Stimulated activated CD4-positive, alpha-beta T cell treated with anti-CD3 and anti-CD28 coated beads, Interleukin-4, amount 100 ng/mL, for 48 hours (primary cell): ENCODE results near the gene ZSCAN4.

Source experiments
- DNase-seq, 2 donors: peaks; one replicate each; pipeline ENCODE4 v3.0.0-alpha.2; 2020; ENCODE audit warnings: low read depth in 2 of 2

ZSCAN4 gene

DNA sequence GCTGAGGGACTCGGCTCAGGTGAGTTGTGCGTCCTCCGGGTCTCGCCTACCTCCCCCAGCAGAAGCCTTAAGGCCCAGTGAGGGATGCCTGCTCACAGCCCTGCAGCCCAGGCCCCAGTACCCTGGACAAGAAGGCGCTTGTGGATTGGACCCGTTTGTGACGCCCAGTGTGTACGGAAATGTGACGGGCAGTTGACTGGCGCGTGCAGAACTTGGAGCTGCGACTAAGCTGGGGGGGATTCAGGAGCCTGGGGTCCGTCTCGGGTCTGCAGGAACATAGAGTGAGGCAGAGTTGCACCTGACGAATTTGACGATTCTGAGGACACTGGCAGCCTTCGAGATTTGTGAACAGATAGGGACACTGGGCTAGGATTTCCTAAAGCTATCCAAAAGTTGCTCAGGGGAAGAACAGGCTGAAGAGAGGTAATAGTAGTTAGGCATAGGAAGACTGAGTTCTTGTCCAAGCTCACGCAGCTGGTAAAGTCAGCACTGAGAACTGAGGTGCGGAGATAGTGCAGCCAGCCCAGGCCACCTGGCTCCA is 13.6 kb downstream of the ZSCAN4 start:
- no peak for DNase-seq

DNA sequence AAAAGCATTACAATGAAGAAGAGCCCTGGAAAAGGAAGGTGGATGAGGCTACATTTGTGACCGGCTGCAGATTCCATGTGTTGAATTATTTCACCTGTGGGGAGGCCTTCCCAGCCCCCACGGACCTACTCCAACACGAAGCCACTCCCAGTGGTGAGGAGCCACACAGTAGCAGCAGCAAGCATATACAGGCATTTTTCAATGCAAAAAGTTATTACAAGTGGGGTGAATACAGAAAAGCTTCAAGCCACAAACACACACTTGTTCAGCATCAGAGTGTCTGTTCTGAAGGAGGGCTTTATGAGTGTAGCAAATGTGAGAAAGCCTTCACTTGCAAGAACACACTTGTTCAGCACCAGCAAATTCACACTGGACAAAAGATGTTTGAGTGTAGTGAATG is 18.0 kb downstream of the ZSCAN4 start:
- DNase-seq, result no peak

- no peak for DNase-seq
Measured at GRCh38 chr19:57687363-57688010, 18.8 kb downstream of the ZSCAN4 start.

GRCh38 chr19:57688011-57688763 is 19.5 kb downstream of the ZSCAN4 start:
- no peak for DNase-seq

DNA sequence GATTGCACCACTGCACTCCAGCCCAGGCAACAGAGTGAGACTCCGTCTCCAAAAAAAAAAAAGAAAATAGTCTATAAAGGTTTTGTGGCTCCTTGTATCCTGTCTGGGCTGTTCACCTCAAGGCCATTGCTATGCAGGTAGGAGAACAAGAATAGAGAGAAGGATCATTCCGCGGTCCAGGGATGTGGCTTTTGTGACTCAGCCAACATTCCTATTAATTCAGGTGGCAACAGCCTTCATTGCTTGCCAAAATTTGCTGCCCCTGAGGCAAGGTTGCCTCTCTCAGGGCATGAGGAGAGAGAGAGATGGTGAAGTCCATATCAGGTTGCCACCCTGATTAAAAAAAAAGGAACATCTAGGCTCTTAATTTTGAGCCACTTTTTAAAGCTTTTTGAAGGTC is 21.0 kb downstream of the ZSCAN4 start:
- DNase-seq, result no peak

- no peak for DNase-seq
Measured at GRCh38 chr19:57701625-57702024, 32.9 kb downstream of the ZSCAN4 start.

DNA sequence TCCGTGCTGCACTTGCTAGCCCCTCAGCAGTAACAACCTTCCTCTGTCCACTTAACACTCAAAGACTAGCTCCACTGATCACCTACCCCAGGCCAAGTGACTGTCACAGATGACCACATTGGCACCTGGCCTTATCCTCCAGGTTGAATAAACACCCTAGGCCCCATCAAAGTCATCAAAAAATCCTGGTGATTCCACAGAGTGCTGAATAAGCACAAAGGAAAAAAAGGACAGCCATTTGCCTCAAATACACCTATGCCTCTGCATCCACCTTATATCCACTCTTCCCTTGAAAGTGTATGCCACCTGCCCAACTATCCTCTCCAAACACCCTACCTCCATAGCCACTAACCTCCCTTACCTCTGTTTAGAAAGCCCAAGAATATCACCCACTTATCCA is 37.6 kb downstream of the ZSCAN4 start:
- no peak for DNase-seq

- DNase-seq, result peak in 1 of 2 donors; percentile 3
Measured at GRCh38 chr19:57708641-57709361, 40.1 kb downstream of the ZSCAN4 start, which contains the start of gene ZNF154. Gene ZNF154 (minus strand): TSS chr19:57709204. CDS start chr19:57708971, 233 bp downstream.

DNA sequence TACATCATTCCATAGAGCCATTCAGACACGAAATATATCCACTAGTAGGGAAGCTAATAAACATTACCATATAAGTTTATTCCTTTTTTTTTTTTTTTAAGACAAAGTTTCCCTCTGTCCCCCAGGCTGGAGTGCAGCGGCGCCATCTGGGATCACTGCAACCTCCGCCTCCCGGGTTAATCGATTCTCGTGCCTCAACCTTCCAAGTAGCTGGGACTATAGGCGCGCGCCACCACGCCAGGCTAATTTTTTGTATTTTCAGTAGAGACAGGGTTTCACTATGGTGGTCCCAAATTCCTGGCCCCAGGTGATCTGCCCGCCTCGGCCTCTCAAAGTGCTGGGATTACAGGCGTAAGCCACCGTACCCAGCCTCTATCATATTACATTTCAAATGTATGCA is 40.9 kb downstream of the ZSCAN4 start:
- DNase-seq, result no peak

DNA sequence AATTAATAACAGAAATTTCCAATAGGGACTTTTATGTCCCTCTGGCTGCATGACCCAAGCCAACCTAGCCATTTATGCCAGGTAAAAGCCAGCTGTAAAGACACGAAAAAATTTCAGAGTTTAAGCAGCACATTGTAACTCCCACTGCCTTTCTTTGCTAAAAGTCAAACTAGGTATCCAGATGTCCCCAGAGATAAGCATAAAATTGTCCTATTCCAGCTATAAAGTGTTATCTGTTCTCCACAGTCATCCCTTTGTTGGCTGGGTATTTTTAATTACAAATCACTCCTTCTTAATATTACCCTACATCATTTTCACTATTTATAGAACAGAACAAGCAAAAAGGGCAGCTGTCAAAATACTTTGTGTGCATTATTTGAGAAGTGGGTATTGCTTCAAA is 43.5 kb downstream of the ZSCAN4 start:
- DNase-seq, result no peak

GRCh38 chr19:57719424-57719823 is 50.7 kb downstream of the ZSCAN4 start:
- DNase-seq, result no peak

GRCh38 chr19:57719901-57720519 is 51.3 kb downstream of the ZSCAN4 start:
- DNase-seq, result no peak

- DNase-seq, result no peak
Measured at GRCh38 chr19:57720878-57721277, 52.1 kb downstream of the ZSCAN4 start.
